Central memory CD4-positive, alpha-beta T cell (primary cell): ENCODE data around the gene CADPS2.

Experiments
- DNase-seq: peaks from one replicate; pipeline ENCODE4 v3.0.0; 2022

The CADPS2 gene

DNA sequence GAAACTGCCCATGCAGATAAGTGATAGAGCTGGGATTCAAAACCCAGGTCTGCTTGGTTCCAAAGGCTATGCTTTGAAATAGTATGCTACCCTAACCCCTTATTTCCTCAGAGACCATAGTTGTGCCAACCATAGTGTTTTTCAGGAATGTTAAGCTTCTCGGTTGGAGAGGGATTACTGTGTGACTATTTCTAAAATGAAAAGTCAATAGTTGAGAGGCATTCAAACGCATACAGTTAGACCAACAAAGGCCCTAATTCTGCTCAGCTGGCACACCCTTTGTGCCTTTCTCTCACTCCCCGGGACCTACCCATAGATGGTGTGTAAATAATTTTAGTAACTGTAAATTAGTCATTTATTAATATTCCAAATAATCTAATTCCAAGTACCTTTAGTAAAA, 118.9 kb downstream of the CADPS2 start:
- DNase-seq: no peak

- DNase-seq: no peak
These were observed 119.7 kb downstream of the CADPS2 start for GRCh38 chr7:122766593-122766992.

- DNase-seq: no peak
These were observed 121.4 kb downstream of the CADPS2 start for GRCh38 chr7:122764902-122765301.

GRCh38 chr7:122764020-122764419, 122.2 kb downstream of the CADPS2 start:
- DNase-seq: no peak

GRCh38 chr7:122762071-122762470, 124.2 kb downstream of the CADPS2 start:
- DNase-seq: no peak

DNA sequence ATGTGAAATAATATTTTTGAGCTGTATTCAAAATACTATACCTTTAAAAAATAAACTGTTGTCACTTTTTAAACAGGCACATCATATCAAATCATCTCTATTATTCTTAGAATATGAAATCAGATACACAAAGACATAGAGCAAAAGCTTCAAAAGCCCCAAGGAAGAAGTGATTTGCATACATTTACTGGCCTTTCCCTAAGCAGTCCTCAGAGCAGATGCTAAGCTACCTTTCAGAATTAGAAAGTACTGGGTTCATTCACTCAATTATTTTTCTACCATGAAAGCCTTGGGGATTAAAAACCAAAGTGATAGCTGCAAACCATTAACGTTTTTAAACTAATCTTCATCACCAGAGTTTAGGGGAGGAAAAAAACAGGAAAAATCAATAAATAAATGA, 127.8 kb downstream of the CADPS2 start:
- no peak for DNase-seq

DNA sequence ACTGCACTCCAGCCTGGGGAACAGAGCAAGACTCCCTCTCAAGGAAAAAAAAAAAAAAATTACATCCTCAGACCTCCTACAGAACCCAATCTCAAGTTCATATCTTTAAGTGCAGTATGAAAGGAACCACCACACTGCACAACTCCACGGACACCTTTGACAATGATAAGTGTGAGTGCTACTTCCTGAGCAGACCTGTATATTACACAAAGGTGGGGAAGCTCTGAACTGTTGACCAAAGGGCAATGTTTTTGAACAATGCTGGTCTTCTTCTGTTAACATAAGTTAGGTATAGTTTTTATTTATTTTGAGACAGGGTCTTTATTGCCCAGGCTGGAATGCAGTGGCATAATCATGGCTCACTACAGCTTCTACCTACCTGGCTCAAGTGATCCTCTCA, 129.4 kb downstream of the CADPS2 start:
- DNase-seq: no peak

- no peak for DNase-seq
These were observed 130.6 kb downstream of the CADPS2 start for GRCh38 chr7:122755696-122756095.

DNA sequence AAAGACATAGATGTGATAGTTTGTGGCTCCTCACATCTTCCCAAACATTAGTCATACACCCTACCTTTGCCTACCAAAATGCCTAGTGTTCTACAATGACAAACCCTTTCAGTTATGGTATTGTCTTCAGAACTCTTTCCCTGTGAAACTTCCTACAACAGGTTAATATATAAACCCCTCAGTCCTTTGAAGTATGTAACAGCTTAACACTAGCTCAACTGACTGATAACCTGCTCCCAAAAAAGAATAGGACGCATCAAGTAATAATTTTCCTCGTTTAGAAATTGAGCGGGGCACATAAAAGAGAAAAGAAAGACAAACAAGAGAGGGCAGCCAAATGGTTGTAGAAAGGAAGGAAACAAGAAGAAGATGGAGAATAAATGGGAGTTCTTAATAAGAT, 133.7 kb downstream of the CADPS2 start:
- no peak for DNase-seq

DNA sequence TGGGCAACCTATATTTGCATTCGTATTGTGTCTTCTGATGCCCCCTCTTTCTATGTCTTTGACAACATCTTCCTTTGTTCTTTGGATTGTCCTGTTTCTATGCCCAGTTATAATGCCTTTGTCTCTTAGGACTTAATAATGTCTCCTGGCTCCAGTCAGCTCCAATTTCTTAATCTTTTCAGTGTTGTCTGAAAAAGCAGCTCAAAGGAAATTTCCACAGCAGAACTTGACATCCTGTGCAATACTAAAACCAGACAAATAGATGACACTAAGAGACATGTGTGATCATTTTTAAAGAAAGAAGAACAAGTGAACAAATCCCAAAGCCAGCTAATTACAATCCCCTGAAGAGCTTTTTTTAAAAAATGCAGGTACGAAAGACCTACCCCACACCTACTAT, 135.9 kb downstream of the CADPS2 start:
- no peak for DNase-seq

DNA sequence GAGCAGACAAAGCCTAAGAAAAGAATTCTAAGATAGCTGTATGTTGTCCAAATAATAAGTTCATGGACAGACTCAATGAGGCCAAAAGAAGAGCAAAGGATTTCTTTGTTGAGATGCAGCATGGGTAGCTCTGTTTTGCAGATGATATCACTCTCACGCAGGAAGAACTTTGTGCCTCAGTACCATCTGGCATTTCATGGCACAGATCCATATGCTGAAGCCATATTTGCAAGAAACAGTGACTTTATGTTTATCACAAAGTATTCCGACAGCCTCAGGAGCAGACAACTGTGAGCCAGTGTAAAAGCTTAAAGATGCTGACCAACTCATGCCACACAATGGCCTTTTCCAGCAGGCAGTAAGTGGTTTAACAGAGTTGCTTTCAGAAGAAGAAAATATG, 138.1 kb downstream of the CADPS2 start:
- DNase-seq: no peak

GRCh38 chr7:122746948-122747347, 139.3 kb downstream of the CADPS2 start:
- DNase-seq: no peak

- no peak for DNase-seq
These were observed 143.0 kb downstream of the CADPS2 start for GRCh38 chr7:122743211-122743610.

GRCh38 chr7:122738947-122739346, 147.3 kb downstream of the CADPS2 start:
- no peak for DNase-seq

DNA sequence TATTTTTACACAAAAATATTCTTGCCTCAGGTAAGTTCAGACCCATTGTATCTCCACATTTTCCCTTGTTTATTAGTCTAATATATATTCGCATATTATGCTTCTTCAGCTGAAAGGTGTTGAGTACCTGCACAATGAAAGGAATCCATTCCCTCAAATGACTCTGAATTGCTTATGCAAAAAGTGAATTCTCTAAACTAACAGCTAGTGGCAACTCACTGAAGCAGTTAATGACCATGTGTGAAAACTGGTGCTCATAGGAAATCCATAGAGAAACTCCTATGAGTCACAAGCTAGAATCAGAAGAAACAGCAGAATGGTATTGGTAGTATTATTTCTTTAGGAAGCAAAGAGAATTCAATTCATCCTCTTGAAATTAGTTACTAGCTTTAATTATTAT, 150.1 kb downstream of the CADPS2 start:
- DNase-seq: no peak

DNA sequence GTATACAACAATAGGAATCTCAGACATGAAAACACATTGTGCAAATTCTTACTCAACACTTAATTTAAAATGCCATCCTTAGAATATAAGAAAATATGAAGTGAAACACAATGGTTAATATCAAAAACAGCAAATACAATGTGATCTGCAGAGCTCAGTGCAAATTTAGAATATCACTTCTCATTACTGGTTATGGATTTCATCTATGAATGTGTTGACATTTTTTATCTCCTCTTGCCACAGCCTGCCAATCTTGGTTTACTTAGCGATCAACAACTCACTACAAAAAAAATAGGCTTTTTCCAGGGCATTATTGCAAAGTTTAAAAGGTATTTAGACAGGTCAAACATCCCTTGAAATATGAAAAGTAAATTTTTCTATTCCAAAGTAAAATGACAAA, 158.5 kb downstream of the CADPS2 start:
- no peak for DNase-seq

- DNase-seq: no peak
These were observed 158.9 kb downstream of the CADPS2 start for GRCh38 chr7:122727354-122727753.

GRCh38 chr7:122726881-122727280, 159.4 kb downstream of the CADPS2 start:
- DNase-seq: no peak

GRCh38 chr7:122724366-122724765, 161.9 kb downstream of the CADPS2 start:
- DNase-seq: no peak

DNA sequence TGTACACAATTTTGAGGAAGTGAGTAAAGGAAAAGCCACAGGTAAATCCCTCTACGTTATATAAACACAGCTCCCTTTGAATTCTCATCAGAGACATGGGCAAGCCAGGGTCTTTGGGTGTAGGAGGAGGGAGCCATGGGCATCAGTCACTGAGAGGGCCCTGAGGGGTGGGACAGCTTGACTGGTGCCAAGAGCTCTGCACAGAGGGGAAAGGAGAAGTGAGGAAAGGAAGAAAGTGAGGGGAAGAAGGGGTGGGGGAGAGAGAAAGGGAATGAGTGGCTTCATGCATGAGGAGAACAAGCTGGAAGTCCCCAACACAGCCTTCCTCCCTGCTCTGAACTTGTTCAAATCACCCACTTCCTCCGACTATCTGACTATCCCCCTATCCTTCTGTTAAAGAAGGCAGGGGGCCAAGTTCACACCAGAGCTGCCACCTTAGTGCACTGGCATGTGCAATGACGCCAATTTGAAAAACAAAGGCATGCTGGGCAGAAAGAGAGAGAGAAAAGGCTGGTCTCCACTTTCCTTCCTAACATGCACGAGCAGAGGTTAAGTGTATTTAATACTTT, 167.2 kb downstream of the CADPS2 start:
- no peak for DNase-seq

DNA sequence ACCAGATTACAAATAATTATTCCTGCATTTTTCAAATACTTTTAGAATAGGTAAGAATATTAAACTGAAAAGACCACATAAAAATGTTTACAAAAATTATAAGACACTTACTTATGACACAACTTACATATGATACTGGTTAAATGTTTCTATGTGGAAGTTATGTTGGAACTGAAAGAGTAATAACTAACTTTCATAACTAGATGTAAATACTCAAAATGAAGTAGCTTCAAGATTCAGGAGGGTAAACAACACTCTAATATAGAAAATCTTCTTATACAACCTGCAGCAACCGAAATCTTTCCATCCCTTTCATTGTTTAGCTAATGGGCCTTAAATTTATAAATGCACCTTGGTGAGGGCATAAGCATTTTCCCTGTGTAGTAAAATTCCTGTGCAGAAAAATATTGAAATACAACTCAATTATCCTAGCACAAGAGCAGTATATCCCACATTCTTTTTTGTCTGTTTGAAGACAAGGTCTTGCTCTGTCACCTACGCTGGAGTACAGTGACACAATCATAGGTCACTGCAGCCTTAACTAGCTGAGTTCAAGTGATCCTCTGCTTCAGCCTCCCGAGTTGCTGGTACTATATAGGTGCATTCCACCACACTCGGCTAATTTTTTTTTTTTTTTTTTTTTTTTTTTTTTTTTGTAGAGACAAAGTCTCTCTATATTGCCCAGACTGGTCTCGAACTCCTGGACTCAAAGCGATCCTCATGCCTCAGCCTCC, 168.7 kb downstream of the CADPS2 start:
- DNase-seq: no peak

GRCh38 chr7:122715183-122715582, 171.1 kb downstream of the CADPS2 start:
- DNase-seq: no peak

GRCh38 chr7:122710916-122711315, 175.3 kb downstream of the CADPS2 start:
- no peak for DNase-seq

- no peak for DNase-seq
These were observed 176.2 kb downstream of the CADPS2 start for GRCh38 chr7:122709930-122710646.
